ENCODE data around the gene MAPK14.

Gene MAPK14

GRCh38 chr6:36128793-36129192 is 101.2 kb downstream of the MAPK14 start:
- Histone ChIP-seq H3K4me3 (no peak overlapping the region), H3K27ac (no peak overlapping the region)

GRCh38 chr6:36129334-36129733 is 101.7 kb downstream of the MAPK14 start:
- H3K4me3 ChIP-seq: peak overlapping the region in 1 of 7 experiments; percentile 26
- peak overlapping the region in 9 of 21 experiments; percentile 51 to 97 (median 94) for H3K27ac ChIP-seq

GRCh38 chr6:36129941-36130666 is 102.5 kb downstream of the MAPK14 start, which contains the start of gene MAPK13:
Gene MAPK13, plus strand, starts transcription at chr6:36130513. Its CDS starts 70 bp downstream, at chr6:36130583.
- peak within 1 kb of the TSS; percentile 62 to 97 (median 92) for H3K27ac ChIP-seq
- H3K4me3 ChIP-seq: peak within 1 kb of the TSS; percentile 43 to 63 (median 50)

- Histone ChIP-seq H3K4me3 (peak overlapping the region; percentile 43 to 63 (median 50)), H3K27ac (peak overlapping the region; percentile 62 to 97 (median 92))
Observed at GRCh38 chr6:36130667-36131510, 103.3 kb downstream of the MAPK14 start.

GRCh38 chr6:36131511-36132245 is 104.1 kb downstream of the MAPK14 start:
- Histone ChIP-seq H3K4me3 (peak overlapping the region; percentile 43 to 63 (median 50)), H3K27ac (peak overlapping the region in 20 of 21 experiments; percentile 84 to 97 (median 92))

- H3K4me3 ChIP-seq: peak overlapping the region in 4 of 7 experiments; percentile 43 to 63 (median 54)
- peak overlapping the region in 17 of 21 experiments; percentile 47 to 97 (median 92) for H3K27ac ChIP-seq
Observed at GRCh38 chr6:36132246-36132895, 104.8 kb downstream of the MAPK14 start.

GRCh38 chr6:36133148-36133547 is 105.5 kb downstream of the MAPK14 start:
- peak overlapping the region in 3 of 21 experiments; percentile 11 to 97 (median 85) for H3K27ac ChIP-seq
- H3K4me3 ChIP-seq: no peak overlapping the region

GRCh38 chr6:36133912-36134311 is 106.3 kb downstream of the MAPK14 start:
- no peak overlapping the region for H3K4me3 ChIP-seq
- H3K27ac ChIP-seq: peak overlapping the region in 4 of 21 experiments; percentile 5 to 26 (median 16)

- Histone ChIP-seq H3K27ac (peak overlapping the region in 1 of 21 experiments; percentile 21), H3K4me3 (no peak overlapping the region)
Observed at GRCh38 chr6:36135053-36135731, 107.6 kb downstream of the MAPK14 start.

GRCh38 chr6:36136034-36136433 is 108.4 kb downstream of the MAPK14 start:
- no peak overlapping the region for H3K27ac ChIP-seq

GRCh38 chr6:36136551-36136950 is 108.9 kb downstream of the MAPK14 start:
- no peak overlapping the region for H3K4me3 ChIP-seq
- H3K27ac ChIP-seq: no peak overlapping the region

More at GRCh38 chr6:36136034-36136433, 108.4 kb downstream of the MAPK14 start:
- no peak overlapping the region for H3K4me3 ChIP-seq

GRCh38 chr6:36138667-36139066 is 111.1 kb downstream of the MAPK14 start:
- H3K27ac ChIP-seq: no peak overlapping the region
- H3K4me3 ChIP-seq: no peak overlapping the region

- Histone ChIP-seq H3K4me3 (no peak overlapping the region), H3K27ac (no peak overlapping the region)
Observed at GRCh38 chr6:36139431-36139830, 111.8 kb downstream of the MAPK14 start.

GRCh38 chr6:36139991-36140710 is 112.5 kb downstream of the MAPK14 start:
- no peak overlapping the region for H3K4me3 ChIP-seq
- H3K27ac ChIP-seq: no peak overlapping the region

GRCh38 chr6:36141091-36141490 is 113.5 kb downstream of the MAPK14 start:
- no peak overlapping the region for H3K4me3 ChIP-seq
- H3K27ac ChIP-seq: no peak overlapping the region

- Histone ChIP-seq H3K4me3 (no peak overlapping the region), H3K27ac (no peak overlapping the region)
Observed at GRCh38 chr6:36141961-36142360, 114.4 kb downstream of the MAPK14 start.

GRCh38 chr6:36142971-36143838 is 115.6 kb downstream of the MAPK14 start:
- H3K27ac ChIP-seq: no peak overlapping the region

More at GRCh38 chr6:36142971-36143838, 115.6 kb downstream of the MAPK14 start:
- H3K4me3 ChIP-seq: no peak overlapping the region
